Measurements from ENCODE around the gene GADD45A. TPM values are rescaled to one million over a fixed set of nuclear protein-coding genes. Genes with fewer than 3 reads are reported as not detected.
A peak's percentile ranks its signal among the peaks of the same experiment; 100 is the strongest.

GADD45A gene
- total RNA-seq, 1 donor from 2014 or later: 48.1 TPM

DNA sequence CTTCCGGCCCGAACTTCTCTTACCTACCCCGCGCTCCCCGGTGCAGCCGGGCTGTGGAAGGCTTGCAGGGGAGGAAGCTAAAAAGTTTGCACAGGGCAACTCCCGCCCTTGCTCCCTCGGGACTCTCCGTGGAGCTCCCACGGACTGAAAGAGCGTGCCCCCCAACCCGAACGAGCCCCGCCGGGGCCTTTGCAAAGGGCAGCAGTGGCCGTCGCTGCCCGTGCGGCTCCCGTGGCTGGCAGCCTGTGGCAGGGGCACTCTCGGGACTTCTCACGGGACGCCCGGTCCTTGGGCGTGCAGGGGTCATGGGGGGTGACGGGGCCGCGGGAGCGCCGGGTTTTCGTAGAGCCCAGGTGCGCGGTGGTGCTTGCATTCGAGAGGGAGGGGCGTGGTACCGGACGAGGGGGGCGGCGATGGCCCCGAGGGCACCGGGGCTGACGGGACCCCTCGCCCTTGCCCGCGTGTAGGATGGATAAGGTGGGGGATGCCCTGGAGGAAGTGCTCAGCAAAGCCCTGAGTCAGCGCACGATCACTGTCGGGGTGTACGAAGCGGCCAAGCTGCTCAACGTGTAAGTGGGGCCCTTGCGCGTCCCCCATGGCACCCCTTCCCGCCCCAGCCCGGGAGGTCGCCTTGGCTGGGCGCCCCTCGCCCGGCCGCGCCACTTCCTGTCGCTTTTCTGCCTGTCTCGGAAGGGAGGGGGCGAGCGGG is 711 bp downstream of the GADD45A start:
- intact Hi-C loops (cut with DNase I): loop anchor here (5.0 kb wide), 2 partner anchors 72 to 123 kb away; no protein-coding TSS in a partner anchor
- ATAC-seq (ENCODE audit: poor library complexity) (peak; percentile 41), DNase-seq (peak; percentile 66)

DNA sequence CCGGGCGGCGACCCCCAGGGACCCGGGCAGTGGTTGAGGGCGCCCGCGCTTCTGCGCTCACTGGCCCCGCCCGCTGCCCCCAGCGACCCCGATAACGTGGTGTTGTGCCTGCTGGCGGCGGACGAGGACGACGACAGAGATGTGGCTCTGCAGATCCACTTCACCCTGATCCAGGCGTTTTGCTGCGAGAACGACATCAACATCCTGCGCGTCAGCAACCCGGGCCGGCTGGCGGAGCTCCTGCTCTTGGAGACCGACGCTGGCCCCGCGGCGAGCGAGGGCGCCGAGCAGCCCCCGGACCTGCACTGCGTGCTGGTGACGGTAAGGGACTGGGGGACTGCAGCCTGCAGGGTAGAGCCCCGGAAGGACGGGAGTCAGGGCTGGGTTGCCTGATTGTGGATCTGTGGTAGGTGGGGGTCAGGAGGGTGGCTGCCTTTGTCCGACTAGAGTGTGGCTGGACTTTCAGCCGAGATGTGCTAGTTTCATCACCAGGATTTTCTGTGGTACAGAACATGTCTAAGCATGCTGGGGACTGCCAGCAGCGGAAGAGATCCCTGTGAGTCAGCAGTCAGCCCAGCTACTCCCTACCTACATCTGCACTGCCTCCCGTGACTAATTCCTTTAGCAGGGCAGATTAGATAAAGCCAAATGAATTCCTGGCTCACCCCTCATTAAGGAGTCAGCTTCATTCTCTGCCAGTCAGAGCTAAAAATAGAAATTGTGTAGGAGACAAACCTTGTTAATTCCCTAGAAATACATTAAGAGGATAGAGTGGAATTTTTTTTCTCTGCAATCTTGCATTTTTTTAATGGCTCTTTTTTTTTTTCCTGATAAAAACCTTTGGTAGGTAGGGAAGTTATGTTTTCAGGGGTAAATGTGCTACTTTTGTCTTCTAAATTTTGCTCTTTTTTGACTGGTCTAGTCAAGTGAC is 1.5 kb downstream of the GADD45A start:
- ATAC-seq (ENCODE audit: poor library complexity) (peak; percentile 73), DNase-seq (peak; percentile 82)
- intact Hi-C loops (cut with DNase I): loop anchor here (5.0 kb wide), 2 partner anchors 71 to 124 kb away; no protein-coding TSS in a partner anchor

DNA sequence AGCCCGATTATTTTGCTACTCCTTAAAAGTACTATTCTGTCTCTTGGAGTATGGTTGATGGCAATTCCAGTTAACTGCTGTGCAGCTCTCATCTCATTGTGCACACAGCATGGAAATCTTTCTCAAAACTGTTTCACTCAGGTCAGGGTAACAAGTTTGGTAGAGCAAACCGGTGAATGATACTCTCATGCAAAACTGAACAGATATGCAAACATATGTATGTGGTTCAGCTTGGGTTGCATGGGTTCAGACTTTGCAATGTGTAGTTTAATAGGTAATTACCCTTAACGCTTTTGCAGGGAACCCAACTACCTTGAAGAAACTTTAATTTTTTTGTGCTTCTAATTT is 2.2 kb downstream of the GADD45A start:
- DNase-seq: no peak
- no peak for ATAC-seq (ENCODE audit: poor library complexity)
- intact Hi-C loops (cut with DNase I): loop anchor here (5.0 kb wide), 2 partner anchors 70 to 125 kb away; no protein-coding TSS in a partner anchor

DNA sequence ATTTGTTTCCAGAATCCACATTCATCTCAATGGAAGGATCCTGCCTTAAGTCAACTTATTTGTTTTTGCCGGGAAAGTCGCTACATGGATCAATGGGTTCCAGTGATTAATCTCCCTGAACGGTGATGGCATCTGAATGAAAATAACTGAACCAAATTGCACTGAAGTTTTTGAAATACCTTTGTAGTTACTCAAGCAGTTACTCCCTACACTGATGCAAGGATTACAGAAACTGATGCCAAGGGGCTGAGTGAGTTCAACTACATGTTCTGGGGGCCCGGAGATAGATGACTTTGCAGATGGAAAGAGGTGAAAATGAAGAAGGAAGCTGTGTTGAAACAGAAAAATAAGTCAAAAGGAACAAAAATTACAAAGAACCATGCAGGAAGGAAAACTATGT is 2.6 kb downstream of the GADD45A start:
- no peak for DNase-seq
- intact Hi-C loops (cut with DNase I): loop anchor here (5.0 kb wide), 2 partner anchors 70 to 125 kb away; no protein-coding TSS in a partner anchor
- ATAC-seq (ENCODE audit: poor library complexity): no peak

DNA sequence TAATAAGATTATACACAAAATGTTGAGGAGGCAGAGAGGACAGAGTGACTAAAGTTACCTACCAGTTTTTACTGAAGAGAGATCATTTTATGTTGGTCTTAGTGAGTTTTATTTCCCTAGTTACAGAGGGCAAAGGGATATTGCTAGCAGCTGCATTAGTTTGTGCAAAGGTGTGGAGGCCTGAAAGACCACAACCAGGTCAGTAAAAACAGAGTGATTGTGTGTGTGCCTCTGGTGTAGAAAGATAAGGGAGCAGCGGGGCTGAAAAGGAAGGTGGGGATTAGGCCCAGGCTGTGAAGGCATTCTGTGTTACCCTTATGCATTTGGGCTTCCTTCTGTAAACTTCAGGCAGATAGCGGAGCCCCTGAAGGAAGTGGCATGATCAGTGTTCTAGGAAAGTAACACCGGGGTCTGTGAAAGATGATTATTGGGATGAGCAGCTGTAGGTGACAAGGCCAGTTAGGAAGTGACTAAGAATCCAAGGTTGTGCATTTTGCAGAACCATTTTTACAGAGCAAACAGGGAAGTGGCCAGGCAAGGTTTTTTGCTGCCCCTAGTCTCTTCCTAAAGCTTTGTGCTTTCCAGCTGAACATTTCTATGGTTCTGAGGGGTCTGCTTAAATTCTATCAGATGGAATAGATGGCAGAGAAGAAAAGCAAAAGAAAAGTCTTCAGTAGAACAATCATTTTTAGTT is 3.7 kb downstream of the GADD45A start:
- ATAC-seq (ENCODE audit: poor library complexity) (no peak), DNase-seq (no peak)
- intact Hi-C loops (cut with DNase I): loop anchor here (5.0 kb wide), 2 partner anchors 69 to 126 kb away; no protein-coding TSS in a partner anchor

DNA sequence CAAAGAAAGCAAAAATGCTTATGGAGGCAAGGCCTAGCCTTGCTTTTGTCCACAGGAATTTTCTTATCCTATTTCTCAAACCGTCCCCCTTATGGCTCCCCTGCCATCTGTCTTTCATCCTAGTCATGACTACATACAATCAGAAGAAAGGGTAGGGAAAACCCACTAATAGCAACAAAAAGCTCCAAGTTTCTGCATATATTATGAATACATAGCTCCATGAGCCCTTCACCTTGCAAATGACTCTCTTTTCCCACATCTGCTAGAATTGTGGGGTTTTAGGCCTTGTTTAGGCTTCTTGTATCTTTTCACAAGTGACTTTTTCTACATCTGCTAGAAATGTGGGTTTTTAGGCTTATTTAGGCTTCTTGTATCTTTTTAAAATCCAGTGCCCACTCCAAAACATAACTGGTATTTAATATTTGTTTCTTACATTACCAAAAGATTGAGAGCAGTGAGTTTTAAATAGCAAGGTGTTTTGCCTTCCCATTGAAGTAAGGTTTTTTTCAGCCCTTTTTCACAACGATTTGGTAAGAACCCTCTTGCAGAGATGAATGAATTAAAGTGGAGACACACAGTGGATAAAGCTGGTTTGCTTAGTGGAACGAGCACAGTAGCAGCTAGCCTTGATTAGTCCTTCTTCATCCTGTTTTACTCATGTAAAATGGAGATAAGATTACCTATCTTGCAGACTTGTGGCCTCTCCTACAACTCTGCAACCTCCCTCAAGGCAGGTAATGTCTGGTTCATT is 4.4 kb downstream of the GADD45A start:
- intact Hi-C loops (cut with DNase I): loop anchor here (5.0 kb wide), 2 partner anchors 68 to 127 kb away; no protein-coding TSS in a partner anchor
- ATAC-seq (ENCODE audit: poor library complexity): no peak
- no peak for DNase-seq

DNA sequence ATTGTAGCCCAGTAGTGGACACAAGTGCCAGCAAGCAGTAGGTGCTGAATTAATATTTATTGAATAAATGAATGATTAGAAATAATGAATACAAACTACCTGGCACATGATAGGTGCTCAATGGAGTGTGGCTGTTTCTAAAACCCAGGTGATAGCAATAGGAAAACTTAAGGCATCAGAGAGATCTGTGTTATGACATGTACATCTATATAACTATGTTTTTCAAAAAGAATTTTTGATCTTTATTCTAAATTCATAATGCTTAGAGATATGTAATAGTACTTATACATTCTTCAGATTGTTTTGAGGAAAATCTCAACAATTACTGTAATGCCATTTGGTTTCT is 5.0 kb downstream of the GADD45A start:
- intact Hi-C loops (cut with DNase I): no loop called here
- ATAC-seq (ENCODE audit: poor library complexity) (no peak), DNase-seq (no peak)

DNA sequence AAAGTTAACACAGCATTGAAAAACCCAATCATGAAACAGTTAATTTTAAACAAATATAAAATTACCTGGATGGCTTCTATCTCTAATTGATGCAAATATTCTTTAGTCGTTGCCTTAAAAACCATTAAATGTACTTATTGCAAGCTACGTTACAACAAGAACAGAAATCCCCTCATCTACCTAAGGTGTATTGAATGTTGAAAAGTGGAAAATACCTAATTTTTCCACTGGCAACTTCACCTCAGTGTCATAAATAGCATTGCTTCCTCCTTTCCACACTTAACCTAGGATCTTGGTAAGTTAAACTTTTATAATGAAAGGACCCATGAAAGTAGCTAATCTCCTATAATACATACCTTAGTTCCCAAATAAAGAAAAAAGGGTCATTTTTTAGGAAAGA is 5.4 kb downstream of the GADD45A start:
- ATAC-seq (ENCODE audit: poor library complexity): no peak
- no peak for DNase-seq
- intact Hi-C loops (cut with DNase I): no loop called here

DNA sequence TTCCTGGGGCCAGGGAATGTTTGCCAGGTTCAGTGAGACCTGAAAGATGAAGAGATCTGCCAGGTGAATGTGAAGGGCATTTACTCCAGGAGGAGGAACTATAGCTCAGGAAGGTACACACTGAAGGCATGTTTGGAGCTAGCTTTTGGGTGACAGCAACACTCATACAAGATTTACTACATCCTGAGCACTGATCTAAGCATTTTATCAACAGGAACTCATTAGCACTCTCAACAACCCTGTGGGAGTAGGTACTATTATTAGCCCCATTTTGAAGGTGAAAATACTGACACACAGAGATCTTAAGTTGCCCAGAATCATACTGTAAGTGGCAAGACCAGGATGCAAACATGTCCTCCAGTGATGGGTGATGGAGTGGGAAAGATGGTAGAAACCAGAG is 6.7 kb downstream of the GADD45A start:
- intact Hi-C loops (cut with DNase I): no loop called here
- no peak for DNase-seq
- ATAC-seq (ENCODE audit: poor library complexity): no peak

DNA sequence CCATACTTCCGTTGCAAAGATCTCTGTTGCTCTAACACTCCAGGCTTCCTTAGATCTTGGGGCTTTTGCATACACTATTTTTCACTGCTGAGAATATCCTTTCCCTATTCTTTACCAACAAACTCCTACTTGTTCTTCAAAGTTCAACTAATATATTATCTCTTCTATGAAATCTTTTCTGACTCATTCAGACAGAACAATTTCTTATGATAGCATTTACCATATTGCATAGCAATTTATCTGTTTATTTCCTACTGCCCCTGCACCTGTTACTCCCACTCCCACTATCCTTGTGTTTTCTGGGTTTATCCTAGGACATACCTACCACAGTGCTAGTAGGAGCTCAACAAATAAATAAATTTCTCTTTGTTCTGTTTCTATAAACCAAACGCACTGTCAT is 11.0 kb downstream of the GADD45A start:
- intact Hi-C loops (cut with DNase I): no loop called here
- DNase-seq: no peak
- ATAC-seq (ENCODE audit: poor library complexity): no peak

DNA sequence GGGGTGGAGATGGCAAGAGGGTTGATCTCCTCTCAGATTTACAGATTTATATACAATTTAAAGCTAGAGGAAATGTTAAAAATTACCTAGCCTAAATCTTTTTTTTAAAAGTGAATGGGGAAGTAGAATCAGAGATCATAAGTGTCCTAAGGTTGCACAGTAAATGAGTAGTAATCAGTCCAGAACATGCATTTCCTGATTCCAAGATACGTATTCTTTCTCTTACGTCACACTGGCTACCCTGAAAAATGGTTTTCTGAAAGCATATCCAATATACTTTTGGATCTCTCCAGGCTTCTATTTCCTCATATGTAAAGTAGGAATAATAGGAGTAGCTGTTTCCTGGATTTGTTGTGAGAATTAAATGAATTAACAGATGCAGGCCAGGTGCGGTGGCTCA is 11.7 kb downstream of the GADD45A start:
- intact Hi-C loops (cut with DNase I): no loop called here
- ATAC-seq (ENCODE audit: poor library complexity) (no peak), DNase-seq (no peak)

DNA sequence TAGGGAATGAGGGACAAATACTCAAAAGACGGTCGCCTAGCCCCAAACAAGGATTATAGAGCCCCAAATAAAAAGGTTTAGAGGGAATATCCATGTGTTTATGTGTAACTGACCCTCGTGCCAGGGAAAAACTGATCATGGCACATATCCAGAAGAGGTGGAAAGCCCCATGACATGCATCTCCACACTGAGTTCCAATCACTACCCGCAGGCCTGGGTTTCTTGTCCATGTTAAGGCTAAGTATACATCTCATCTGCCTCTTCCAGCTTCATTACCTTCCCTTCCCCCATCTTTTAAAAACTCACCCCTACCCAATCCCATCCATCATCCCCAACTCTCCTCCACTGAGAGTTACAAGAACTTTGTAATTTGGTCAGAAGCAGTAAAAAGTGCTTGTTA is 15.2 kb downstream of the GADD45A start:
- intact Hi-C loops (cut with DNase I): no loop called here
- DNase-seq: no peak
- no peak for ATAC-seq (ENCODE audit: poor library complexity)

DNA sequence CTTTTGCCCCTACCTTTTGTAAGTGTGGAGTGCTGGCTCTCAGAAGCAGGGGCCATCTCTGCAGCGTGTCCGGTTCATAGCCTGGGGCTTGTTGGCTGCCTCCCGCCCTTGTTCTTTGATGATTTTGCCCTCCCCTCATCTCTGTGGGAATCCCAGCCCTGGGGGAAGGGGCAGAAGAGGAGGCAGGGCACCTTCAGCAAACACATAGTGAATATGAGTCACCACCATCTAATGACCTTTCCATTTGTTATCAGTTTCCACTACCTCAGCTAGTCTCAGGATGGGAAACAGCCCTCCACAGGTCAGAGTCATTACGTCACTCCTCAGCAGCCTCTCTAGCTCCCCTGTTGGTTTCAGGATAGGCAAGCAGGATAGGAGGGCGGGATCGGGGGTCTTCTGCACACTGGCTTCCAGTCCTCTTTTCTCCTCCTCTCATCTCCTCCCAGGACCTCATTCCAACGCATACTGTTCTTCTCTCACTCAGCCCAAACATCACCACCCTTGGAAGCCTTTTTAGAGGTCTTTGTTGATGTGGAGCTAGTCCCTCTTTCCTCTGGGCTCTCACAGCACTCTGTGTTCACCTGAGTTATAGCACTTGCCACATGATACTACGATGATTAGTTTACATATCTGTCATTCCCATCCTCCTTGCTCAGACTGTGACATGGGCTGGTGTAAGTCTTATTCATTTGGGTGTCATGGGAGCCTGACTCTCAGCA is 15.8 kb downstream of the GADD45A start:
- DNase-seq (no peak), ATAC-seq (ENCODE audit: poor library complexity) (peak; percentile 20)
- intact Hi-C loops (cut with DNase I): no loop called here

DNA sequence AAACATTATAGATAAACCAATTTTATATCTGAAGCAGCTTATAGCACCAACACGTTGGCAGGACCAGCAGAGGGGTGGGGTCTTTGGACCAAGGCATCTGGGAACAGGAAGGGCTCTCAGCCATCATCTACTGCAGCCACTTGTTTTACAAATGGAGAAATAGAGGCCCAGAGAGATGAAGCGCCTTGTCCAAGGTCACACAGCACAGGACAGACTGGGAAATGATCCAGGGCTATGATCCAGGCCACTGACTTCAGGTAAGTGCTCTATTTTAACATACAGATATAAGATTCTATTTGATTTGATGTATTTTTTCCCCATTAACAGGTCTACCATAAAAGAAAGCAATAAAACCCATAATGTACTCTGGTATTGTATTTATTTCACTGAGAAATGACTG is 16.9 kb downstream of the GADD45A start:
- DNase-seq (no peak), ATAC-seq (ENCODE audit: poor library complexity) (no peak)
- intact Hi-C loops (cut with DNase I): no loop called here

DNA sequence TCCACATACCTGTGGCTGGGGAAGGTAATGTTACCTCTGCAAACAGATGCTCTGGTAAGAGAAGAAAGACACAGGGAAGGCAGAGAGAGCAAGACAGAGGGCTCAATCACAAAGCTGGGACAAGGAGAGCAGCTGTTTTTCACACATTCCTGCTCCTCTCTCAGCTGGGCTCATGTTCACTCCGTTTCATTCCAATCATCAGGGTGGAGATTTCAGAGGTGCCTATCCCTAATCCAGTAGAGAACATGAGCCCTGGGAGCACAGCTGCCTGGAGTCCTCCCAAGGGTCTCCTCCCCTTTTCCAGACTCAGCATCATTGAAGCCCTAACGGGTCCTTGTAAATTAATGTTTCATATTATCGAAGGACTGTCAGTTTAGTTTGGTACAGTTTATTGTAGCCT is 19.4 kb downstream of the GADD45A start:
- DNase-seq (no peak), ATAC-seq (ENCODE audit: poor library complexity) (no peak)
- intact Hi-C loops (cut with DNase I): no loop called here

DNA sequence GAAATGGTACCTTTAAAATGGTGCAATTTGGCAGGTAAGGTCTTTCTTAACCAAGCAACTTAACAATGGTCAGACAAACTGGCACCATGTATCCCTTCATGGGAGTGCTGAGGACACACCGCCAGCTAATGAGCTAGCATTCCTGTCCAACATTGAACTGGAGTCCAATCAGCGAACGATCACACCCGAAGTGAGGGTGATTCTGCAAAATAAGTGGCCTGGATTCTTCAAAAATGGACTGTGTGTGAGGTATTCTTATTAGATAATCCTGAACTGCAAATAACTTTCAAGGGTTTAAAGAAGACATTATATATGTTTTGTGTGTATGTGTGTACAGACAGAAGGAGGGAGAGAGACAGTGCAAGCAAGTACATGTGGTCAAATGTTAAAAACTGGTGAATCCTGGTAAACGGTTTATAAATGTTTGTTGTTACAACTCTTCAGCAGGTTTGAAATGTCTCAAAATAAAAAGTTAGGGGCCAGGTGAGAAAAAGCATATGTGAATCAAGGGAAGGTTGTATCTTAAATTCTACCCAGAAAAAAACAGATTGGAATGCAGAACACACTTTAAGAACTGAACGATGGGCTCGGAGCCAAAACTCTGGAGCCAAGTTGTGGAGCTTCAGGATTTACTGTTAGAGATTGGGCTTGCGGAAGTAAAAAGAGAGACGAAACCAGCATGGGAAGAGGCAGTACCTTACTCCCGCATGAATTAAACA is 20.9 kb downstream of the GADD45A start:
- DNase-seq (no peak), ATAC-seq (ENCODE audit: poor library complexity) (no peak)
- intact Hi-C loops (cut with DNase I): no loop called here

DNA sequence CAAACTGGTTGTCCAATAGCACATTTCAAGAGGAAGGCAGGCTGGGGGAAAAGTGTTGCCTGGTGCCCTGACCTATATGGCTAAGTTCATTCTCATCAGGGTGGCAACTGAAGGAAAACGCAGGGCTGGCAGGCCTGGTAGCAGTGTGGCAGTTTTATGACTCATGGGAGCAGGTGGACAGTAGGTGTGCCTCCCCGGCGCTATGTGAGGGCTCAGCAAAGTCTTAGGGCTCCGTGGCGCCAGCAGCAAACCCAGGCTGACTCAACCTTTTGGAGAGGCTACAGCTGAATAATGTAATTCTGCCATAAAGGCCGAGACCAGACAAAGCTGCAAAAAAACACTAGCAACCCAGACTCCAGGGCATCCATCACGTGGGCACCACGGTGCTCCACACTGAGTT is 23.6 kb downstream of the GADD45A start:
- intact Hi-C loops (cut with DNase I): no loop called here
- DNase-seq (no peak), ATAC-seq (ENCODE audit: poor library complexity) (no peak)
